Neural crest cell (in vitro differentiated cells): Measurements from ENCODE around the gene RARB. TPM values are rescaled to one million over a fixed set of nuclear protein-coding genes. Genes with fewer than 3 reads are reported as not detected.

Experiments used
- DNase-seq: peaks from one replicate; pipeline ENCODE4 v3.0.0; 2021; ENCODE audit warnings: low read depth, mixed read lengths, low spot score
- H3K27ac Mint-ChIP-seq: one replicate; pipeline ENCODE4 v1.8.0; 2021; ENCODE audit warnings: mild to moderate bottlenecking, mixed read lengths; ENCODE audit not compliant: unreplicated experiment
- H3K27me3 Mint-ChIP-seq: 2 replicates; pipeline ENCODE4 v1.8.0; 2021; ENCODE audit warnings: low read depth, mild to moderate bottlenecking, mixed read lengths
- H3K36me3 Mint-ChIP-seq: 2 replicates; pipeline ENCODE4 v1.8.0; 2021; ENCODE audit warnings: low read depth, mild to moderate bottlenecking, mixed read lengths
- H3K4me1 Mint-ChIP-seq: 2 replicates; pipeline ENCODE4 v1.8.0; 2021; ENCODE audit warnings: mixed read lengths
- H3K4me3 Mint-ChIP-seq: one replicate; pipeline ENCODE4 v1.8.0; 2021; ENCODE audit warnings: mild to moderate bottlenecking, mixed read lengths
- H3K9me3 Mint-ChIP-seq: 2 replicates; pipeline ENCODE4 v1.8.0; 2021; ENCODE audit warnings: mixed read lengths
- CTCF ChIP-seq: fragments of 200-600 bp; sonication (generic); conservative IDR thresholded peaks from 2 replicates; pipeline ENCODE4 v1.5.0; 2021; ENCODE audit warnings: antibody characterized with exemption, mild to moderate bottlenecking
- total RNA-seq: library from RNA; stranded (reverse); gene quantifications from 2 replicates; pipeline ENCODE4 v1.2.1, GENCODE V29; 2021

The RARB gene
- total RNA-seq, 1 donor from 2014 or later = 0.98 TPM

- peaks cover 3% of the 10 kb centered on the region for H3K9me3 Mint-ChIP-seq
- peaks cover 11% of the 10 kb centered on the region for H3K4me1 Mint-ChIP-seq
- no peak overlapping the region for H3K27ac Mint-ChIP-seq
- no peak for DNase-seq
- no peaks in the 10 kb centered on the region for H3K27me3 Mint-ChIP-seq
- H3K36me3 Mint-ChIP-seq = no peaks in the 10 kb centered on the region
- H3K4me3 Mint-ChIP-seq = no peak overlapping the region
- TF ChIP-seq CTCF = no peak
These were observed 35.9 kb downstream of the RARB start for GRCh38 chr3:25463836-25464418.

- Mint-ChIP-seq H3K27ac (no peak overlapping the region), H3K36me3 (no peaks in the 10 kb centered on the region), H3K27me3 (no peaks in the 10 kb centered on the region), H3K4me1 (peaks cover 11% of the 10 kb centered on the region), H3K9me3 (no peaks in the 10 kb centered on the region), H3K4me3 (no peak overlapping the region)
- DNase-seq = no peak
- no peak for TF ChIP-seq CTCF
These were observed 37.3 kb downstream of the RARB start for GRCh38 chr3:25465266-25465860.

GRCh38 chr3:25468866-25469319 lies 40.8 kb downstream of the RARB start:
- peak; percentile 53 for TF ChIP-seq CTCF
- Mint-ChIP-seq H3K4me1 (peaks cover 30% of the 10 kb centered on the region), H3K36me3 (no peaks in the 10 kb centered on the region), H3K27ac (peak overlapping the region; percentile 67), H3K9me3 (no peaks in the 10 kb centered on the region), H3K4me3 (peak overlapping the region; percentile 70), H3K27me3 (no peaks in the 10 kb centered on the region)
- peak; percentile 51 for DNase-seq

- Mint-ChIP-seq H3K9me3 (no peaks in the 10 kb centered on the region), H3K36me3 (no peaks in the 10 kb centered on the region), H3K27me3 (no peaks in the 10 kb centered on the region), H3K4me3 (peak overlapping the region; percentile 47), H3K4me1 (peaks cover 35% of the 10 kb centered on the region), H3K27ac (peak overlapping the region; percentile 67)
- DNase-seq = no peak
- TF ChIP-seq CTCF = no peak
These were observed 41.5 kb downstream of the RARB start for GRCh38 chr3:25469558-25469957.

- no peak for TF ChIP-seq CTCF
- Mint-ChIP-seq H3K4me3 (peak overlapping the region; percentile 35), H3K36me3 (no peaks in the 10 kb centered on the region), H3K27me3 (no peaks in the 10 kb centered on the region), H3K4me1 (peaks cover 40% of the 10 kb centered on the region), H3K9me3 (no peaks in the 10 kb centered on the region), H3K27ac (peak overlapping the region; percentile 81)
- no peak for DNase-seq
These were observed 43.2 kb downstream of the RARB start for GRCh38 chr3:25471081-25471768.
